DND-41 (cell line): ENCODE results near the gene NTMT2.

ENCODE experiments used
- ATAC-seq: fragments of 200-7000 bp; cut with Tn5 transposase; 3 replicates; pipeline ENCODE4 v1.9.1; 2021; ENCODE audit warnings: low read depth; ENCODE audit not compliant: insufficient read depth
- DNase-seq: peaks from one replicate; pipeline ENCODE4 v3.0.0-alpha.2; 2020
- H2AFZ ChIP-seq: 2 replicates; pipeline ENCODE4 v1.6.0; 2012; ENCODE audit warnings: low read depth, low read length
- H3K27ac ChIP-seq: 2 replicates; pipeline ENCODE4 v1.5.1; 2012; ENCODE audit warnings: low read length, inconsistent platforms
- H3K27me3 ChIP-seq: fragments of 200-600 bp; sonication (generic); 2 replicates; pipeline ENCODE4 v1.6.0; 2012; ENCODE audit warnings: low read length, mild to moderate bottlenecking, inconsistent platforms; ENCODE audit not compliant: insufficient read depth, poor library complexity
- H3K36me3 ChIP-seq: 2 replicates; pipeline ENCODE4 v1.5.1; 2012; ENCODE audit warnings: low read length, inconsistent platforms; ENCODE audit not compliant: insufficient read depth
- H3K4me1 ChIP-seq: 2 replicates; pipeline ENCODE4 v1.5.1; 2012; ENCODE audit warnings: mild to moderate bottlenecking, low read length; ENCODE audit not compliant: insufficient read depth
- H3K4me2 ChIP-seq: 2 replicates; pipeline ENCODE4 v1.6.0; 2012; ENCODE audit warnings: mild to moderate bottlenecking, moderate library complexity, low read length, inconsistent platforms; ENCODE audit not compliant: insufficient read depth
- H3K4me3 ChIP-seq, 2 experiments: fragments of 200-600 bp in 1 of 2; shearing (Covaris generic) in 1 of 2; 2 replicates each; pipeline ENCODE4 v1.5.1; 2012 to 2016; ENCODE audit warnings: inconsistent platforms in 2 of 2, low read length in 2 of 2, mild to moderate bottlenecking in 2 of 2, low read depth in 1 of 2, moderate library complexity in 1 of 2
- H3K79me2 ChIP-seq: 2 replicates; pipeline ENCODE4 v1.6.0; 2012; ENCODE audit warnings: low read length, inconsistent platforms; ENCODE audit not compliant: insufficient read depth
- H3K9ac ChIP-seq: 2 replicates; pipeline ENCODE4 v1.6.0; 2012; ENCODE audit warnings: low read depth, mild to moderate bottlenecking, inconsistent platforms, low read length, moderate library complexity
- H3K9me3 ChIP-seq: 2 replicates; pipeline ENCODE4 v1.5.1; 2012; ENCODE audit warnings: low read length, moderate library complexity, mild to moderate bottlenecking, inconsistent platforms; ENCODE audit not compliant: insufficient read depth, severe bottlenecking
- H4K20me1 ChIP-seq: 2 replicates; pipeline ENCODE4 v1.6.0; 2012; ENCODE audit warnings: low read length; ENCODE audit not compliant: insufficient read depth
- CTCF ChIP-seq: IDR thresholded peaks from 2 replicates; pipeline ENCODE4 v1.5.1; 2012; ENCODE audit warnings: borderline replicate concordance, low read length, moderate library complexity, mild to moderate bottlenecking; ENCODE audit not compliant: poor library complexity, severe bottlenecking; ENCODE audit errors: extremely low read depth
- EZH2 ChIP-seq: IDR thresholded peaks from 3 replicates; pipeline ENCODE4 v1.6.1; 2012; ENCODE audit warnings: borderline replicate concordance, low read depth, mild to moderate bottlenecking, moderate library complexity, low read length, inconsistent platforms; ENCODE audit not compliant: severe bottlenecking

NTMT2 gene

GRCh38 chr1:170198090-170198489, 52.3 kb downstream of the NTMT2 start:
- ATAC-seq (no peak), DNase-seq (no peak)
- no peak overlapping the region for H3K27ac ChIP-seq
- H3K9me3 ChIP-seq: no peaks in the 10 kb centered on the region
- H3K36me3 ChIP-seq: no peaks in the 10 kb centered on the region
- H4K20me1 ChIP-seq: no peaks in the 10 kb centered on the region
- H3K79me2 ChIP-seq: no peaks in the 10 kb centered on the region
- H3K4me3 ChIP-seq: no peak overlapping the region
- TF ChIP-seq CTCF (no peak), EZH2 (no peak)
- no peak overlapping the region for H3K9ac ChIP-seq
- H3K27me3 ChIP-seq: no peaks in the 10 kb centered on the region
- no peaks in the 10 kb centered on the region for H3K4me1 ChIP-seq
- no peak overlapping the region for H2AFZ ChIP-seq
- H3K4me2 ChIP-seq: no peak overlapping the region

GRCh38 chr1:170198584-170198983, 52.8 kb downstream of the NTMT2 start:
- DNase-seq (no peak), ATAC-seq (no peak)
- Histone ChIP-seq H3K79me2 (no peaks in the 10 kb centered on the region), H3K4me1 (no peaks in the 10 kb centered on the region), H3K4me3 (no peak overlapping the region), H3K27me3 (no peaks in the 10 kb centered on the region), H3K9ac (no peak overlapping the region), H3K27ac (no peak overlapping the region), H3K4me2 (no peak overlapping the region), H3K36me3 (no peaks in the 10 kb centered on the region), H2AFZ (no peak overlapping the region), H4K20me1 (no peaks in the 10 kb centered on the region), H3K9me3 (no peaks in the 10 kb centered on the region)
- TF ChIP-seq EZH2: no peak

- H3K27ac ChIP-seq: no peak overlapping the region
- no peak overlapping the region for H3K4me2 ChIP-seq
- no peak overlapping the region for H2AFZ ChIP-seq
- no peaks in the 10 kb centered on the region for H3K9me3 ChIP-seq
- TF ChIP-seq CTCF (no peak), EZH2 (no peak)
- no peak overlapping the region for H3K4me3 ChIP-seq
- no peaks in the 10 kb centered on the region for H3K36me3 ChIP-seq
- H3K79me2 ChIP-seq: no peaks in the 10 kb centered on the region
- no peaks in the 10 kb centered on the region for H3K27me3 ChIP-seq
- no peak overlapping the region for H3K9ac ChIP-seq
- no peaks in the 10 kb centered on the region for H4K20me1 ChIP-seq
- no peak for DNase-seq
- no peak for ATAC-seq
- H3K4me1 ChIP-seq: no peaks in the 10 kb centered on the region
Observed at GRCh38 chr1:170200161-170200560, 54.4 kb downstream of the NTMT2 start.

GRCh38 chr1:170200621-170201397, 55.0 kb downstream of the NTMT2 start:
- H4K20me1 ChIP-seq: no peaks in the 10 kb centered on the region
- no peak overlapping the region for H2AFZ ChIP-seq
- H3K4me2 ChIP-seq: no peak overlapping the region
- no peak for DNase-seq
- no peaks in the 10 kb centered on the region for H3K36me3 ChIP-seq
- no peaks in the 10 kb centered on the region for H3K27me3 ChIP-seq
- H3K27ac ChIP-seq: no peak overlapping the region
- no peaks in the 10 kb centered on the region for H3K4me1 ChIP-seq
- H3K79me2 ChIP-seq: no peaks in the 10 kb centered on the region
- H3K9ac ChIP-seq: no peak overlapping the region
- TF ChIP-seq CTCF: no peak
- no peak for TF ChIP-seq EZH2
- H3K9me3 ChIP-seq: no peaks in the 10 kb centered on the region
- H3K4me3 ChIP-seq: no peak overlapping the region
- ATAC-seq: no peak
